ENCODE data around the gene ID4. TPM values are rescaled to one million over a fixed set of nuclear protein-coding genes. Genes with fewer than 3 reads are reported as not detected.

The ID4 gene
- total and polyA plus RNA-seq, 2 donors (not counting 3 experiments of a cell fraction or from before 2014, with no cell fraction given): not detected

- H3K79me2 ChIP-seq (ENCODE audit: control insufficient read depth, insufficient read depth, low read length): no peaks in the 10 kb centered on the region
- BruUV-seq (replicated peaks): no TSS peak
- DNase-seq (ENCODE audit: low read depth, low spot score) (no peak), FAIRE-seq (no peak)
- intact Hi-C loops (cut with micrococcal nuclease) (no loop called here), dilution Hi-C loops (cut with MboI; ENCODE audit: extremely low pct_ligation_motif_present, low sequenced_read_pairs) (no loop called here)
- no peak overlapping the region for H3K4me3 ChIP-seq (replicated peaks in 1 of 3; ENCODE audit: insufficient read depth in 1 of 3, low read depth in 1 of 3, low read length in 3 of 3)
- H3K9ac ChIP-seq (replicated peaks; ENCODE audit: extremely low read depth, insufficient read depth, low read length): no peak overlapping the region
- ChIA-PET POLR2A (no interaction called here), CTCF (no interaction called here)
- no peak overlapping the region for H2AFZ ChIP-seq (ENCODE audit: low read depth, low read length)
- H3K4me2 ChIP-seq (ENCODE audit: insufficient read depth, low read length): no peak overlapping the region
- H3K9me1 ChIP-seq (replicated peaks; ENCODE audit: control insufficient read depth, extremely low read depth, insufficient read depth, low read length): no peaks in the 10 kb centered on the region
- H3K36me3 ChIP-seq (ENCODE audit: control insufficient read depth in 2 of 2, extremely low read depth in 1 of 2, insufficient read depth in 2 of 2, low read length in 2 of 2): no peaks in the 10 kb centered on the region
- H4K20me1 ChIP-seq (replicated peaks; ENCODE audit: control insufficient read depth, extremely low read depth, insufficient read depth, low read length): no peaks in the 10 kb centered on the region
- no peaks in the 10 kb centered on the region for H3K4me1 ChIP-seq (ENCODE audit: control insufficient read depth, extremely low read depth, insufficient read depth, low read length)
- H3K27me3 ChIP-seq (ENCODE audit: control insufficient read depth in 2 of 2, insufficient read depth in 2 of 2, low read length in 2 of 2): no peaks in the 10 kb centered on the region
- no peak overlapping the region for H3K27ac ChIP-seq (ENCODE audit: insufficient read depth, low read depth, low read length)
- no peaks in the 10 kb centered on the region for H3K9me3 ChIP-seq (replicated peaks; ENCODE audit: control insufficient read depth, insufficient read depth, low read length)
- no peak for TF ChIP-seq POLR2A (IDR thresholded peaks at IDR 0.05; ENCODE audit: low read depth, low read length)
- TF ChIP-seq FOS (IDR thresholded peaks at IDR 0.05; ENCODE audit: borderline replicate concordance, insufficient read depth, low read length): no peak
- no peak for TF ChIP-seq GATA2 (IDR thresholded peaks at IDR 0.05; ENCODE audit: insufficient read depth, insufficient read length, low read depth, low read length)
- no peak for TF ChIP-seq MAX (IDR thresholded peaks at IDR 0.05; ENCODE audit: insufficient read depth, insufficient read length)
- TF ChIP-seq POLR2AphosphoS5 (IDR thresholded peaks at IDR 0.05; ENCODE audit: insufficient read depth, low read depth, low read length): no peak
- TF ChIP-seq CTCF (IDR thresholded peaks at IDR 0.05; ENCODE audit: extremely low read depth in 1 of 2, insufficient read depth in 1 of 2, low read depth in 1 of 2, low read length in 2 of 2): no peak
Measured at GRCh38 chr6:19789100-19789803, 47.9 kb upstream of the ID4 start.

Data from endothelial cell of umbilical vein (primary cell).